H9 (cell line): Measurements from ENCODE around the gene SHE. TPM values are rescaled to one million over a fixed set of nuclear protein-coding genes. Genes with fewer than 3 reads are reported as not detected.

ENCODE experiments used
- DNase-seq: peaks from one replicate; pipeline ENCODE4 v3.0.0-alpha.2; 2017
- H2AFZ ChIP-seq: one replicate; pipeline ENCODE4 v1.6.1; 2013; ENCODE audit warnings: mild to moderate bottlenecking, low read length, control low read depth, moderate library complexity
- H2AK5ac ChIP-seq: 2 replicates; pipeline ENCODE4 v1.6.1; 2013; ENCODE audit warnings: low read length, control low read depth, mixed read lengths; ENCODE audit not compliant: insufficient read length
- H2BK120ac ChIP-seq: one replicate; pipeline ENCODE4 v1.6.1; 2013; ENCODE audit warnings: low read depth, mild to moderate bottlenecking, low read length, control low read depth, inconsistent platforms; ENCODE audit not compliant: poor library complexity, severe bottlenecking
- H2BK12ac ChIP-seq: 2 replicates; pipeline ENCODE4 v1.6.1; 2013; ENCODE audit warnings: low read length, control low read depth, mixed read lengths, low read depth; ENCODE audit not compliant: insufficient read length
- H2BK15ac ChIP-seq: 2 replicates; pipeline ENCODE4 v1.6.1; 2013; ENCODE audit warnings: low read depth, low read length, control low read depth
- H2BK20ac ChIP-seq: one replicate; pipeline ENCODE4 v1.6.1; 2013; ENCODE audit warnings: low read depth, mild to moderate bottlenecking, low read length, control low read depth, inconsistent platforms; ENCODE audit not compliant: poor library complexity, severe bottlenecking
- H2BK5ac ChIP-seq: 2 replicates; pipeline ENCODE4 v1.6.1; 2013; ENCODE audit warnings: low read length, control low read depth, mixed read lengths; ENCODE audit not compliant: insufficient read length
- H3K14ac ChIP-seq: 2 replicates; pipeline ENCODE4 v1.6.1; 2013; ENCODE audit warnings: low read length, control low read depth; ENCODE audit not compliant: insufficient read depth
- H3K18ac ChIP-seq: 2 replicates; pipeline ENCODE4 v1.6.1; 2013; ENCODE audit warnings: low read depth, mild to moderate bottlenecking, mixed read lengths, low read length, control low read depth; ENCODE audit not compliant: insufficient read length
- H3K23ac ChIP-seq: 2 replicates; pipeline ENCODE4 v1.6.1; 2013; ENCODE audit warnings: low read length, control low read depth, mixed read lengths, low read depth; ENCODE audit not compliant: insufficient read length
- H3K23me2 ChIP-seq: 2 replicates; pipeline ENCODE4 v1.6.1; 2013; ENCODE audit warnings: low read depth, mild to moderate bottlenecking, mixed read lengths, low read length, control low read depth; ENCODE audit not compliant: insufficient read length, poor library complexity, severe bottlenecking
- H3K27ac ChIP-seq: 2 replicates; pipeline ENCODE4 v1.5.1; 2013; ENCODE audit warnings: low read length, control low read depth, mixed read lengths, low read depth; ENCODE audit not compliant: insufficient read length
- H3K27me3 ChIP-seq: 2 replicates; pipeline ENCODE4 v1.6.1; 2013; ENCODE audit warnings: low read length, control low read depth, inconsistent platforms; ENCODE audit not compliant: insufficient read depth
- H3K4ac ChIP-seq: 2 replicates; pipeline ENCODE4 v1.6.1; 2013; ENCODE audit warnings: low read depth, mild to moderate bottlenecking, control low read depth, inconsistent platforms, low read length, moderate library complexity
- H3K4me1 ChIP-seq: 2 replicates; pipeline ENCODE4 v1.6.1; 2013; ENCODE audit warnings: low read length, control low read depth, inconsistent platforms; ENCODE audit not compliant: insufficient read depth
- H3K4me2 ChIP-seq: 2 replicates; pipeline ENCODE4 v1.6.1; 2013; ENCODE audit warnings: low read length, control low read depth, mixed read lengths; ENCODE audit not compliant: insufficient read length, insufficient read depth
- H3K56ac ChIP-seq: 2 replicates; pipeline ENCODE4 v1.6.1; 2013; ENCODE audit warnings: low read depth, mild to moderate bottlenecking, mixed read lengths, low read length, control low read depth; ENCODE audit not compliant: insufficient read length
- H3K79me1 ChIP-seq: 2 replicates; pipeline ENCODE4 v1.6.1; 2013; ENCODE audit warnings: low read depth, mild to moderate bottlenecking, moderate library complexity, low read length, control low read depth, inconsistent platforms; ENCODE audit not compliant: insufficient read depth, poor library complexity, severe bottlenecking
- H3K79me2 ChIP-seq: 2 replicates; pipeline ENCODE4 v1.6.1; 2013; ENCODE audit warnings: low read length, control low read depth, inconsistent platforms; ENCODE audit not compliant: insufficient read depth
- H3K9ac ChIP-seq: 2 replicates; pipeline ENCODE4 v1.6.1; 2013; ENCODE audit warnings: low read length, control low read depth, mixed read lengths; ENCODE audit not compliant: insufficient read length; ENCODE audit errors: extremely low read depth
- H3K9me3 ChIP-seq: one replicate; pipeline ENCODE4 v1.6.1; 2013; ENCODE audit warnings: low read depth, low read length, inconsistent platforms; ENCODE audit not compliant: control insufficient read depth
- H3T11ph ChIP-seq: one replicate; pipeline ENCODE4 v1.6.1; 2013; ENCODE audit warnings: mild to moderate bottlenecking, low read length, control low read depth, inconsistent platforms
- H4K20me1 ChIP-seq: one replicate; pipeline ENCODE4 v1.6.1; 2013; ENCODE audit not compliant: control insufficient read depth, insufficient read length, insufficient read depth
- H4K5ac ChIP-seq: 2 replicates; pipeline ENCODE4 v1.6.1; 2013; ENCODE audit warnings: low read depth, mild to moderate bottlenecking, mixed read lengths, low read length, control low read depth; ENCODE audit not compliant: insufficient read length
- H4K8ac ChIP-seq: replicated peaks from 2 replicates; pipeline ENCODE4 v1.6.1; 2013; ENCODE audit warnings: low read length, control low read depth, mixed read lengths, low read depth; ENCODE audit not compliant: insufficient read length
- H4K91ac ChIP-seq: 2 replicates; pipeline ENCODE4 v1.6.1; 2013; ENCODE audit warnings: low read depth, mild to moderate bottlenecking, moderate library complexity, mixed read lengths, low read length, control low read depth; ENCODE audit not compliant: insufficient read length
- H3K27ac Mint-ChIP-seq, 3 experiments: 2 replicates in 2 of 3; 3 replicates in 1 of 3; pipeline ENCODE4 v1.8.0; 2020 to 2021; ENCODE audit warnings: mixed read lengths in 3 of 3, mild to moderate bottlenecking in 1 of 3, moderate library complexity in 1 of 3
- H3K27me3 Mint-ChIP-seq: 2 replicates; pipeline ENCODE4 v1.8.0; 2021; ENCODE audit warnings: low read depth, mild to moderate bottlenecking, moderate library complexity, mixed read lengths
- H3K36me3 Mint-ChIP-seq, 3 experiments: 2 replicates in 2 of 3; 3 replicates in 1 of 3; pipeline ENCODE4 v1.8.0; 2020 to 2021; ENCODE audit warnings: low read depth in 3 of 3, mixed read lengths in 3 of 3; ENCODE audit not compliant: insufficient read depth in 1 of 3
- H3K4me1 Mint-ChIP-seq, 2 experiments: 2 replicates each; pipeline ENCODE4 v1.8.0; 2020; ENCODE audit warnings: mixed read lengths in 2 of 2
- H3K4me3 Mint-ChIP-seq, 2 experiments: 2 replicates in 1 of 2; 3 replicates in 1 of 2; pipeline ENCODE4 v1.8.0; 2020 to 2021; ENCODE audit warnings: mild to moderate bottlenecking in 2 of 2, mixed read lengths in 2 of 2, moderate library complexity in 1 of 2
- H3K9me3 Mint-ChIP-seq, 2 experiments: 2 replicates in 1 of 2; 3 replicates in 1 of 2; pipeline ENCODE4 v1.8.0; 2020; ENCODE audit warnings: mild to moderate bottlenecking in 2 of 2, mixed read lengths in 2 of 2, moderate library complexity in 1 of 2
- whole genome bisulfite sequencing: extraction: QIAGEN DNeasy Blood & Tissue Kit; methylation state at CpG from one replicate; pipeline ENCODE4 v1.1.7; 2013; ENCODE audit warnings: missing lambda C conversion rate, low lambda C conversion rate, mixed read lengths; ENCODE audit not compliant: insufficient read length; ENCODE audit errors: extremely low coverage; 5-methylcytosine and 5-hydroxymethylcytosine counted together
- total RNA-seq: library from RNA; stranded (reverse); gene quantifications from 2 replicates; pipeline ENCODE4 v1.2.1, GENCODE V29; 2021
- TF ChIP-seq, protein P1 (sequence below): fragments of 200-600 bp; sonication (generic); conservative IDR thresholded peaks from 3 replicates; pipeline ENCODE4 v1.8.0; 2021; ENCODE audit warnings: antibody characterized with exemption, mild to moderate bottlenecking

Gene SHE
- total RNA-seq, 1 experiment from 2014 or later: 0.48 TPM

DNA sequence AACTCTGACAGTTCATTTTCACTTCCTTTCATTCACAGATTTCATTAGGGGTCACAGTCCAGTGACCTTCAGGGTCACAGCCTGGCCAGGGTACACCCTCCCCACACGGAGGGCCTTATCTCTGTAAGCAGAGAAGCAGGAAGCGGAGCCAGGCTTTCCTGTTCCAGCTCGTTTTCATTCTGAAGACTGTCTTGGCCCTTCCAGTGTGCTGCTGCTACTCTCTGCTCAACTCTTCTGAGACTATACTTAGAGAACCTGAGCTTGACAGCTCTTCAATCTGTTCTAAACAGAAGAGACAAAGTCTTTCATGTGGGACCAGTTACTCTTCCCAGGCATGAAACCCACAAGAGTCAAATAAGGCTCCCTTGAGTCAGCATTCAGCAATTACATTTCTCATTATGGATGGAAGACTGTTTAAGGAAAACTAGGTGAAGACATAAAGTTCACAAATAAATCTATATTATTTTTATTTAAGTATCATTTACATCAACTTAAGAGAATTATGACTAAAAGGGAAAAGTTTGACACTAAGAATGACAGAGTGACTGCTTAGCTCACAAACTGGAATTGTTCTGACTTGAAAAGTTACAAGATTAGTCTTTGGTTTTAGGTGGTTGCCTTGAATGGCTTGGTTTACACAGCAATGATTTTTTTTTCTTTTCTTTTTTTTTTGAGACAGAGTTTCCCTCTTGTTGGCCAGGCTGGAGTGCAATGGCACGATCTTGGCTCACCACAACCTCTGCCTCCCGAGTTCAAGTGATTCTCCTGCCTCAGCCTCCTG, 5.0 kb downstream of the SHE start:
- H4K5ac ChIP-seq: no peak overlapping the region
- H3K9me3 ChIP-seq: no peaks in the 10 kb centered on the region
- peaks cover 30% of the 10 kb centered on the region for H3K27me3 ChIP-seq
- no peak overlapping the region for H3K9ac ChIP-seq
- Mint-ChIP-seq H3K9me3 (no peaks in the 10 kb centered on the region; a peak in 1 of 5 replicates), H3K27ac (no peak overlapping the region), H3K4me3 (no peak overlapping the region), H3K27me3 (peaks cover 39% of the 10 kb centered on the region), H3K4me1 (peaks cover 12 to 17% of the 10 kb centered on the region in 2 experiments), H3K36me3 (no peaks in the 10 kb centered on the region)
- peaks cover 3% of the 10 kb centered on the region for H3K23me2 ChIP-seq
- no peak overlapping the region for H2BK12ac ChIP-seq
- no peak for DNase-seq
- H3K4me1 ChIP-seq: no peaks in the 10 kb centered on the region; the same call in 1 of the 2 replicates
- H4K20me1 ChIP-seq: no peaks in the 10 kb centered on the region
- no peaks in the 10 kb centered on the region for H3K79me2 ChIP-seq
- no peak overlapping the region for H3K27ac ChIP-seq
- H3K14ac ChIP-seq: no peak overlapping the region
- no CpG with 5 or more reads among the region's 5 CpGs for WGBS
- H2BK20ac ChIP-seq: no peak overlapping the region
- H3K79me1 ChIP-seq: no peaks in the 10 kb centered on the region
- no peak overlapping the region for H4K91ac ChIP-seq
- TF ChIP-seq, protein P1, sequence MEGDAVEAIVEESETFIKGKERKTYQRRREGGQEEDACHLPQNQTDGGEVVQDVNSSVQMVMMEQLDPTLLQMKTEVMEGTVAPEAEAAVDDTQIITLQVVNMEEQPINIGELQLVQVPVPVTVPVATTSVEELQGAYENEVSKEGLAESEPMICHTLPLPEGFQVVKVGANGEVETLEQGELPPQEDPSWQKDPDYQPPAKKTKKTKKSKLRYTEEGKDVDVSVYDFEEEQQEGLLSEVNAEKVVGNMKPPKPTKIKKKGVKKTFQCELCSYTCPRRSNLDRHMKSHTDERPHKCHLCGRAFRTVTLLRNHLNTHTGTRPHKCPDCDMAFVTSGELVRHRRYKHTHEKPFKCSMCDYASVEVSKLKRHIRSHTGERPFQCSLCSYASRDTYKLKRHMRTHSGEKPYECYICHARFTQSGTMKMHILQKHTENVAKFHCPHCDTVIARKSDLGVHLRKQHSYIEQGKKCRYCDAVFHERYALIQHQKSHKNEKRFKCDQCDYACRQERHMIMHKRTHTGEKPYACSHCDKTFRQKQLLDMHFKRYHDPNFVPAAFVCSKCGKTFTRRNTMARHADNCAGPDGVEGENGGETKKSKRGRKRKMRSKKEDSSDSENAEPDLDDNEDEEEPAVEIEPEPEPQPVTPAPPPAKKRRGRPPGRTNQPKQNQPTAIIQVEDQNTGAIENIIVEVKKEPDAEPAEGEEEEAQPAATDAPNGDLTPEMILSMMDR: no peak
- no peak overlapping the region for H2BK5ac ChIP-seq
- H2BK15ac ChIP-seq: no peak overlapping the region
- H3K56ac ChIP-seq: no peak overlapping the region
- no peak overlapping the region for H2AK5ac ChIP-seq
- H3T11ph ChIP-seq: no peak overlapping the region
- H3K4ac ChIP-seq: no peak overlapping the region
- H4K8ac ChIP-seq: no peak overlapping the region
- no peak overlapping the region for H3K18ac ChIP-seq
- no peak overlapping the region for H3K4me2 ChIP-seq
- H3K23ac ChIP-seq: no peak overlapping the region
- H2BK120ac ChIP-seq: no peak overlapping the region
- no peak overlapping the region for H2AFZ ChIP-seq
